SU-DHL-6 (cell line): ENCODE results near the gene MORN5.

ENCODE experiments used
- H2AFZ ChIP-seq: fragments of 200-600 bp; sonication (generic); 2 replicates; pipeline ENCODE4 v1.6.1; 2014; ENCODE audit warnings: low read depth, mild to moderate bottlenecking, moderate library complexity, mixed read lengths, antibody characterized with exemption, low read length; ENCODE audit not compliant: severe bottlenecking
- H3F3A ChIP-seq: fragments of 200-600 bp; shearing (Covaris generic); 2 replicates; pipeline ENCODE4 v1.6.0; 2016; ENCODE audit warnings: antibody characterized with exemption, mild to moderate bottlenecking; ENCODE audit not compliant: insufficient read depth
- H3K27ac ChIP-seq: fragments of 200-600 bp; sonication (generic); 2 replicates; pipeline ENCODE4 v1.5.1; 2016; ENCODE audit warnings: low read depth, mild to moderate bottlenecking, low read length, moderate library complexity, mixed read lengths
- H3K27me3 ChIP-seq: fragments of 200-600 bp; sonication (generic), shearing (Covaris generic); 2 replicates; pipeline ENCODE4 v1.6.0; 2014; ENCODE audit warnings: mild to moderate bottlenecking, low read length
- H3K36me3 ChIP-seq: fragments of 200-600 bp; sonication (generic); 2 replicates; pipeline ENCODE4 v1.6.1; 2014; ENCODE audit warnings: mild to moderate bottlenecking, low read length, mixed read lengths
- H3K4me2 ChIP-seq: fragments of 300-600, 200-600 bp; shearing (Covaris generic), sonication (generic); 2 replicates; pipeline ENCODE4 v1.6.0; 2014; ENCODE audit warnings: low read length, low read depth, mild to moderate bottlenecking; ENCODE audit not compliant: poor library complexity, severe bottlenecking
- H3K4me3 ChIP-seq: fragments of 200-600 bp; sonication (generic); 2 replicates; pipeline ENCODE4 v1.5.1; 2014; ENCODE audit warnings: antibody characterized with exemption, low read length, mild to moderate bottlenecking, mixed read lengths; ENCODE audit not compliant: insufficient read depth, poor library complexity, severe bottlenecking
- H3K79me2 ChIP-seq: fragments of 200-600 bp; sonication (generic); 2 replicates; pipeline ENCODE4 v1.6.1; 2014; ENCODE audit warnings: mild to moderate bottlenecking, low read length, moderate library complexity; ENCODE audit not compliant: insufficient read depth
- H3K9ac ChIP-seq: fragments of 200-600 bp; sonication (generic); 2 replicates; pipeline ENCODE4 v1.7.0; 2014; ENCODE audit warnings: mild to moderate bottlenecking, low read length
- H3K9me2 ChIP-seq: fragments of 200-600 bp; sonication (generic); replicated peaks from 2 replicates; pipeline ENCODE4 v1.6.1; 2014; ENCODE audit warnings: low read length; ENCODE audit not compliant: insufficient read depth
- H3K9me3 ChIP-seq: fragments of 200-600 bp; sonication (generic); 2 replicates; pipeline ENCODE4 v1.6.1; 2014; ENCODE audit warnings: low read length, mixed read lengths; ENCODE audit not compliant: insufficient read depth
- H4K20me1 ChIP-seq: fragments of 200-600 bp; sonication (generic); 2 replicates; pipeline ENCODE4 v1.6.1; 2014; ENCODE audit warnings: low read depth, mild to moderate bottlenecking, antibody characterized with exemption, low read length, moderate library complexity, mixed read lengths
- CTCF ChIP-seq: fragments of 200-600 bp; sonication (generic); IDR thresholded peaks from one replicate; pipeline ENCODE4 v1.5.1; 2017; ENCODE audit warnings: antibody characterized with exemption, mild to moderate bottlenecking, low read length, moderate library complexity; ENCODE audit not compliant: insufficient read depth, poor library complexity, severe bottlenecking
- EZH2phosphoT487 ChIP-seq: fragments of 200-600 bp; sonication (generic), shearing (Covaris generic); conservative IDR thresholded peaks from 2 replicates; pipeline ENCODE4 v1.6.1; 2018; ENCODE audit warnings: mild to moderate bottlenecking, antibody characterized with exemption, low read length, moderate library complexity, mixed read lengths

The MORN5 gene

GRCh38 chr9:122186777-122187470 lies 27.2 kb downstream of the MORN5 start:
- Histone ChIP-seq H3F3A (no peaks in the 10 kb centered on the region), H3K4me3 (no peak overlapping the region), H2AFZ (no peak overlapping the region), H3K27ac (no peak overlapping the region), H3K27me3 (0 out of 2 replicates have a peak, but pooled peaks cover 4% of the 10 kb centered on the region), H3K9me3 (no peaks in the 10 kb centered on the region), H4K20me1 (no peaks in the 10 kb centered on the region), H3K9ac (no peak overlapping the region), H3K9me2 (no peaks in the 10 kb centered on the region), H3K36me3 (no peaks in the 10 kb centered on the region), H3K4me2 (no peak overlapping the region), H3K79me2 (no peaks in the 10 kb centered on the region)
- no peak for TF ChIP-seq CTCF
- no peak for TF ChIP-seq EZH2phosphoT487

- H3K27me3 ChIP-seq, result no peaks in the 10 kb centered on the region
- H3K9me3 ChIP-seq, result no peaks in the 10 kb centered on the region
- no peaks in the 10 kb centered on the region for H4K20me1 ChIP-seq
- no peaks in the 10 kb centered on the region for H3K9me2 ChIP-seq
- no peak overlapping the region for H3K9ac ChIP-seq
- H3K27ac ChIP-seq, result no peak overlapping the region
- H3K79me2 ChIP-seq, result no peaks in the 10 kb centered on the region
- no peaks in the 10 kb centered on the region for H3F3A ChIP-seq
- no peak overlapping the region for H3K4me3 ChIP-seq
- H2AFZ ChIP-seq, result no peak overlapping the region
- no peaks in the 10 kb centered on the region for H3K36me3 ChIP-seq
- TF ChIP-seq EZH2phosphoT487 (no peak), CTCF (no peak)
- no peak overlapping the region for H3K4me2 ChIP-seq
Observed at GRCh38 chr9:122188369-122188768, 28.7 kb downstream of the MORN5 start.

- Histone ChIP-seq H4K20me1 (no peaks in the 10 kb centered on the region), H3K4me2 (no peak overlapping the region), H3K27ac (no peak overlapping the region), H3K9ac (no peak overlapping the region), H3K36me3 (no peaks in the 10 kb centered on the region), H3K27me3 (no peaks in the 10 kb centered on the region), H2AFZ (no peak overlapping the region), H3K9me2 (no peaks in the 10 kb centered on the region), H3K79me2 (no peaks in the 10 kb centered on the region), H3F3A (no peaks in the 10 kb centered on the region), H3K4me3 (no peak overlapping the region), H3K9me3 (no peaks in the 10 kb centered on the region)
- TF ChIP-seq EZH2phosphoT487 (no peak), CTCF (no peak)
Observed at GRCh38 chr9:122190597-122191381, 31.1 kb downstream of the MORN5 start.
